HepG2 (cell line): ENCODE data around the gene DNALI1. TPM values are rescaled to one million over a fixed set of nuclear protein-coding genes. Genes with fewer than 3 reads are reported as not detected.
A peak's percentile ranks its signal among the peaks of the same experiment; 100 is the strongest.

Experiments used
- ATAC-seq: fragments of 200-7000 bp; cut with Tn5 transposase; 3 replicates; pipeline ENCODE4 v1.9.1; 2020; ENCODE audit warnings: mild to moderate bottlenecking, moderate library complexity
- BruUV-seq: library from RNA; stranded (reverse); fragments of 400-500 nt; replicated peaks from 2 replicates; lab custom pipeline; 2021; lab: Mats Ljungman, UMichigan
- CTCF ChIA-PET: fragments of 300-600 bp; formaldehyde crosslinking; extraction: SDS; loops from one replicate; lab custom pipeline; 2021; ENCODE audit warnings: low total read pairs, inconsistent platforms, low intra/inter-chr PET ratio; lab: Yijun Ruan, JAX
- POLR2A ChIA-PET: fragments of 350-600 bp; sonication (Branson Sonifier 250); formaldehyde crosslinking; loops from one replicate; lab custom pipeline; 2020; ENCODE audit warnings: antibody characterized with exemption, inconsistent platforms; lab: Yijun Ruan, JAX
- DNase-seq: peaks from one replicate; pipeline ENCODE4 v3.0.0-alpha.2; 2015; ENCODE audit warnings: low spot score
- FAIRE-seq: peaks from 3 replicates; lab custom pipeline; 2011; peaks lifted over from hg19 to GRCh38; lab: Jason Lieb, UNC
- H2AFZ ChIP-seq: one replicate; pipeline ENCODE4 v1.6.1; 2011; ENCODE audit warnings: low read length, inconsistent platforms
- H3K27ac ChIP-seq: fragments of 300-600 bp; 3 replicates; pipeline ENCODE4 v1.8.0; 2011; ENCODE audit warnings: mixed run types, mild to moderate bottlenecking, mixed read lengths, low read length, inconsistent platforms; ENCODE audit not compliant: insufficient read depth; ENCODE audit errors: extremely low read length
- H3K27me3 ChIP-seq, 2 experiments: fragments of 200-600 bp in 1 of 2; 2 replicates in 1 of 2; 3 replicates in 1 of 2; pipeline versions ENCODE4 v1.6.0 to v1.8.0; 2011; ENCODE audit warnings: low read length in 2 of 2, mild to moderate bottlenecking in 2 of 2, moderate library complexity in 2 of 2, inconsistent platforms in 1 of 2; ENCODE audit not compliant: insufficient read depth in 2 of 2, control insufficient read depth in 1 of 2
- H3K36me3 ChIP-seq, 2 experiments: fragments of 200-600 bp in 1 of 2; replicated peaks in 1 of 2; 2 replicates in 1 of 2; 3 replicates in 1 of 2; pipeline versions ENCODE4 v1.5.1 to v1.8.0; 2011; ENCODE audit warnings: low read length in 2 of 2, inconsistent platforms in 1 of 2; ENCODE audit not compliant: insufficient read depth in 2 of 2, control insufficient read depth in 1 of 2
- H3K4me1 ChIP-seq: 2 replicates; pipeline ENCODE4 v1.5.1; 2012; ENCODE audit warnings: low read length, inconsistent platforms; ENCODE audit not compliant: insufficient read depth
- H3K4me2 ChIP-seq: 2 replicates; pipeline ENCODE4 v1.6.0; 2011; ENCODE audit warnings: low read depth, low read length, inconsistent platforms
- H3K4me3 ChIP-seq, 3 experiments: fragments of 200-600 bp in 1 of 3; sonication (generic), shearing (Covaris generic) in 1 of 3; replicated peaks in 1 of 3; 2 replicates each; pipeline ENCODE4 v1.5.1; 2011 to 2016; ENCODE audit warnings: low read length in 3 of 3, inconsistent platforms in 2 of 3, low read depth in 2 of 3, mild to moderate bottlenecking in 2 of 3, control low read depth in 1 of 3, mixed read lengths in 1 of 3; ENCODE audit not compliant: insufficient read depth in 1 of 3
- H3K79me2 ChIP-seq: one replicate; pipeline ENCODE4 v1.6.1; 2011; ENCODE audit warnings: low read length, inconsistent platforms; ENCODE audit not compliant: insufficient read depth
- H3K9ac ChIP-seq: 2 replicates; pipeline ENCODE4 v1.6.0; 2011; ENCODE audit warnings: mild to moderate bottlenecking, low read depth, low read length, inconsistent platforms; ENCODE audit not compliant: insufficient read depth
- H3K9me3 ChIP-seq: 2 replicates; pipeline ENCODE4 v1.5.1; 2012; ENCODE audit warnings: mild to moderate bottlenecking, low read length
- H4K20me1 ChIP-seq: 2 replicates; pipeline ENCODE4 v1.6.0; 2011; ENCODE audit warnings: inconsistent platforms, mild to moderate bottlenecking, low read length, moderate library complexity; ENCODE audit not compliant: insufficient read depth
- ATF7 ChIP-seq, 2 experiments: fragments of 450-650 bp in 1 of 2; sonication (generic) in 1 of 2; formaldehyde crosslinking in 1 of 2; IDR thresholded peaks; 2 replicates each; pipeline versions ENCODE4 v1.4.0 to v1.6.1; 2016 to 2020; ENCODE audit warnings: antibody characterized with exemption in 1 of 2, mild to moderate bottlenecking in 1 of 2, missing genetic modification reagents in 1 of 2
- CEBPG ChIP-seq: IDR thresholded peaks from 2 replicates; pipeline ENCODE4 v1.6.1; 2016
- DMAP1 ChIP-seq: IDR thresholded peaks from 2 replicates; pipeline ENCODE4 v1.6.1; 2016
- DNMT1 ChIP-seq: sonication (generic); formaldehyde crosslinking; IDR thresholded peaks from 2 replicates; pipeline ENCODE4 v1.5.1; 2020; ENCODE audit warnings: mild to moderate bottlenecking, missing genetic modification reagents
- ETS1 ChIP-seq: sonication (generic); formaldehyde crosslinking; IDR thresholded peaks from 2 replicates; pipeline ENCODE4 v1.4.0; 2020; ENCODE audit warnings: missing genetic modification reagents
- HDAC2 ChIP-seq: sonication (generic); formaldehyde crosslinking; IDR thresholded peaks from 2 replicates; pipeline ENCODE4 v1.4.0; 2020; ENCODE audit warnings: missing genetic modification reagents
- HIVEP1 ChIP-seq: sonication (generic); formaldehyde crosslinking; IDR thresholded peaks from 2 replicates; pipeline ENCODE4 v1.4.0; 2020; ENCODE audit warnings: mild to moderate bottlenecking, missing genetic modification reagents
- MEIS1 ChIP-seq: sonication (generic); formaldehyde crosslinking; IDR thresholded peaks from 2 replicates; pipeline ENCODE4 v1.9.0; 2021; ENCODE audit warnings: mild to moderate bottlenecking, missing genetic modification reagents, moderate library complexity, borderline replicate concordance
- MEIS2 ChIP-seq: sonication (generic); formaldehyde crosslinking; IDR thresholded peaks from 2 replicates; pipeline ENCODE4 v1.9.0; 2021; ENCODE audit warnings: mild to moderate bottlenecking, missing genetic modification reagents
- NAIF1 ChIP-seq: sonication (generic); formaldehyde crosslinking; IDR thresholded peaks from 2 replicates; pipeline ENCODE4 v1.5.0; 2020; ENCODE audit warnings: mild to moderate bottlenecking, missing genetic modification reagents, borderline replicate concordance
- PLSCR1 ChIP-seq: sonication (generic); formaldehyde crosslinking; IDR thresholded peaks from 2 replicates; pipeline ENCODE4 v1.5.0; 2020; ENCODE audit warnings: missing genetic modification reagents, mild to moderate bottlenecking, borderline replicate concordance
- RAD21 ChIP-seq: fragments of 450-650 bp; formaldehyde crosslinking; IDR thresholded peaks from 2 replicates; pipeline ENCODE4 v1.5.0; 2020; ENCODE audit warnings: mild to moderate bottlenecking
- RBM22 ChIP-seq: fragments of 200-400 bp; formaldehyde crosslinking; optimal IDR thresholded peaks from 2 replicates; pipeline ENCODE3; 2017; ENCODE audit warnings: mild to moderate bottlenecking, low read length, moderate library complexity
- RCOR2 ChIP-seq: IDR thresholded peaks from 2 replicates; pipeline ENCODE4 v1.6.1; 2016; ENCODE audit warnings: missing biosample characterization, missing genetic modification reagents
- SETDB1 ChIP-seq: sonication (generic); formaldehyde crosslinking; IDR thresholded peaks from 2 replicates; pipeline ENCODE4 v1.5.1; 2020; ENCODE audit warnings: missing genetic modification reagents, mild to moderate bottlenecking, borderline replicate concordance
- SMC3 ChIP-seq: IDR thresholded peaks from 2 replicates; pipeline ENCODE4 v1.6.1; 2011; ENCODE audit warnings: low read length, improper control_type of control experiment
- STAG1 ChIP-seq: sonication (generic); formaldehyde crosslinking; IDR thresholded peaks from 2 replicates; pipeline ENCODE4 v1.4.0; 2020; ENCODE audit warnings: missing genetic modification reagents
- TBX2 ChIP-seq: sonication (generic); formaldehyde crosslinking; IDR thresholded peaks from 2 replicates; pipeline ENCODE4 v1.5.0; 2020; ENCODE audit warnings: missing genetic modification reagents, mild to moderate bottlenecking, borderline replicate concordance
- TEAD3 ChIP-seq: optimal IDR thresholded peaks from 2 replicates; pipeline ENCODE3; 2016; ENCODE audit warnings: borderline replicate concordance
- ZBTB7A ChIP-seq: sonication (generic); formaldehyde crosslinking; IDR thresholded peaks from 2 replicates; pipeline ENCODE4 v1.8.0; 2022; ENCODE audit warnings: mild to moderate bottlenecking, missing genetic modification reagents
- ZFP36L2 ChIP-seq: sonication (generic); formaldehyde crosslinking; IDR thresholded peaks from 2 replicates; pipeline ENCODE4 v1.4.0; 2020; ENCODE audit warnings: missing genetic modification reagents
- ZMYM3 ChIP-seq: sonication (generic); formaldehyde crosslinking; IDR thresholded peaks from 2 replicates; pipeline ENCODE4 v1.5.1; 2020; ENCODE audit warnings: mild to moderate bottlenecking, missing genetic modification reagents
- ZMYM4 ChIP-seq: sonication (generic); formaldehyde crosslinking; IDR thresholded peaks from 2 replicates; pipeline ENCODE4 v1.8.1; 2023; ENCODE audit warnings: mild to moderate bottlenecking, missing genetic modification reagents
- WGBS: methylation state at CpG from one replicate; pipeline ENCODE4 v1.1.6; 2017; ENCODE audit warnings: low lambda C conversion rate; 5-methylcytosine and 5-hydroxymethylcytosine counted together
- in situ Hi-C: cut with HindIII; loops from 2 replicates; pipeline ENCODE4 v1.10.0; 2017; ENCODE audit warnings: low pct_unique_long_range_greater_than_20kb; ENCODE audit not compliant: extremely low pct_ligation_motif_present
- intact Hi-C: fragments of 100-400 bp; cut with micrococcal nuclease; formaldehyde crosslinking; loops from one replicate; pipeline ENCODE4 v1.10.0; 2022; ENCODE audit not compliant: unreplicated experiment
- polyA plus RNA-seq, 8 experiments: library from polyadenylated mRNA; depleted of rRNA in 3 of 8; stranded (reverse) in 7 of 8; unstranded in 1 of 8; fragments of >200 nt; fragmentation: Illumina TruSeq in 4 of 8; extraction: Trizol in 4 of 8; gene quantifications; 2 replicates each; pipeline versions ENCODE4 v1.2.1 to v1.2.3, GENCODE V29; 2011 to 2016; ENCODE audit warnings: low read depth in 4 of 8, missing spikeins in 1 of 8, mixed read lengths in 1 of 8; ENCODE audit not compliant: insufficient read depth in 1 of 8
- total RNA-seq, 5 experiments: library from RNA; depleted of rRNA; stranded (reverse); fragments of >200 nt; fragmentation: Illumina TruSeq; extraction: Trizol; gene quantifications; 2 replicates each; pipeline ENCODE4 v1.2.3, GENCODE V29; 2016; ENCODE audit warnings: low read depth in 1 of 5

The DNALI1 gene
- total and polyA plus RNA-seq, 2 of the 13 experiments (the other 11 are each of a cell fraction or from before 2014, with no cell fraction given), result 0.42 to 0.70 TPM

- intact Hi-C loops (no loop called here), in situ Hi-C loops (no loop called here)
- Histone ChIP-seq H3K27me3 (no peaks in the 10 kb centered on the region), H3K27ac (peak overlapping the region; percentile 32), H3K4me2 (peak overlapping the region; percentile 41), H3K4me3 (no peak overlapping the region), H3K9ac (no peak overlapping the region), H3K79me2 (no peaks in the 10 kb centered on the region), H3K9me3 (no peaks in the 10 kb centered on the region), H3K4me1 (peaks cover 56% of the 10 kb centered on the region), H4K20me1 (no peaks in the 10 kb centered on the region), H3K36me3 (peaks cover 0 to 15% of the 10 kb centered on the region in 2 experiments; a peak in 3 of 5 replicates), H2AFZ (no peak overlapping the region)
- CTCF ChIA-PET, result no interaction called here
- POLR2A ChIA-PET, result interaction anchor here (1.4 kb wide), 1 partner anchor 46 kb away, joined by 3 read pairs; no protein-coding TSS in a partner anchor
- 90% methylated on average over 15 of the region's 21 CpGs for WGBS
- FAIRE-seq, result no peak
- peak; percentile 27 for DNase-seq
- BruUV-seq, result no TSS peak
- peak; percentile 60 for ATAC-seq
- TF ChIP-seq ZMYM3 (CRISPR knock-in tag) (peak; percentile 93), RCOR2 (peak; percentile 74; the same call in 1 of the 2 replicates), PLSCR1 (no peak), SETDB1 (CRISPR knock-in tag) (no peak), STAG1 (CRISPR knock-in tag) (peak; percentile 65), SMC3 (peak; percentile 38; the same call in 1 of the 2 replicates), ETS1 (CRISPR knock-in tag) (no peak), MEIS1 (0 out of 2 replicates have a peak, but pooled peaks have one; percentile 23), MEIS2 (CRISPR knock-in tag) (0 out of 2 replicates have a peak, but pooled peaks have one; percentile 16), HIVEP1 (0 out of 2 replicates have a peak, but pooled peaks have one; percentile 38), ZFP36L2 (CRISPR knock-in tag) (no peak), HDAC2 (CRISPR knock-in tag) (0 out of 2 replicates have a peak, but pooled peaks have one; percentile 18), RBM22 (peak; percentile 15), TEAD3 (peak; percentile 97), ZMYM4 (peak; percentile 65), TBX2 (CRISPR knock-in tag) (no peak), CEBPG (CRISPR knock-in tag) (0 out of 2 replicates have a peak, but pooled peaks have one; percentile 29), NAIF1 (CRISPR knock-in tag) (no peak), ZBTB7A (CRISPR knock-in tag) (peak; percentile 78), DNMT1 (CRISPR knock-in tag) (0 out of 2 replicates have a peak, but pooled peaks have one; percentile 28), DMAP1 (CRISPR knock-in tag) (no peak), ATF7 (IDR thresholded peaks at IDR 0.05) (no peak), ATF7 (CRISPR knock-in tag; IDR thresholded peaks at IDR 0.05) (no peak), RAD21 (0 out of 2 replicates have a peak, but pooled peaks have one; percentile 15)
Measured at GRCh38 chr1:37561133-37562132, 4.7 kb downstream of the DNALI1 start.
